H54 (cell line): ENCODE results near the gene SHISAL2A.

ENCODE experiments used
- DNase-seq: peaks from one replicate; pipeline ENCODE4 v3.0.0; 2011; ENCODE audit warnings: low spot score, mixed read lengths; ENCODE audit not compliant: insufficient read length
- FAIRE-seq: peaks from 3 replicates; lab custom pipeline; 2011; peaks lifted over from hg19 to GRCh38; lab: Jason Lieb, UNC
- POLR2A ChIP-seq: IDR thresholded peaks from 2 replicates; pipeline ENCODE4 v1.6.1; 2011; ENCODE audit warnings: low read depth, mild to moderate bottlenecking, low read length

The SHISAL2A gene

DNA sequence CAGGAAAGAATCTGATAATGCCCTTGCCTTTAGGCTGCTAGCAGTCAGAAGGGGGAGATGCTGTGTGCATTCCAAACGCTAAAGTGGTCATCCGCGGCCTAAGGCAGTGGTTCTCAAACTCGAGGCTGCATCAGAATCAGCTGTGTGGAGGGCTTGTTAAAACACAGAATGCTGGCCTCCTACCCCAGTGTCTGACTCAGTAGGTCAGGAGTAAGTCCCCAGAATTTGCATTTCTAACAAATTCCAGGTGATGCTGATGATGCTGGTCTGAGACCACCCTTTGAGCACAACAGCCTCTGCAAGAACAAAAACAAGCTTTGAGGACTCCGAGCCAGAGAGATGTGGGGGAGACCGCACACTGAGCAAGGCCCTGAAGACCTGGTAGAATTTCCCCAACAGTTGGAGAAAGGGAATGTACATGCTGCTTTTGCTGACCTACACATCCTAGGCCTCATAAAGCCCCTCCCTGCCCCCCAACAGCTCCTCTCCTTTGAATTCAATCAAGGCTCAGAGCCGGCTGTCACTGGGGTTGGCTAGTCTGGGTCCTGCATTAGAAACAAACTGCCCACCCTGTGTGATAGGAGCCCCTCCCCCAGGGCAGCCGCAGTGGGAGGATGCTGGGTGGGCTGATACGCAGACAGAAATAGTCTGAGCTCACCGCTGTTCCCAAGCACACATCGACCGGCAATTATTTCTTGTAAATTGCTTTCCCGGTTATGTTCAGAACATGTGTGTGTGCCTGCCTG, 27.1 kb downstream of the SHISAL2A start:
- FAIRE-seq (no peak), DNase-seq (no peak)
- TF ChIP-seq POLR2A: no peak

DNA sequence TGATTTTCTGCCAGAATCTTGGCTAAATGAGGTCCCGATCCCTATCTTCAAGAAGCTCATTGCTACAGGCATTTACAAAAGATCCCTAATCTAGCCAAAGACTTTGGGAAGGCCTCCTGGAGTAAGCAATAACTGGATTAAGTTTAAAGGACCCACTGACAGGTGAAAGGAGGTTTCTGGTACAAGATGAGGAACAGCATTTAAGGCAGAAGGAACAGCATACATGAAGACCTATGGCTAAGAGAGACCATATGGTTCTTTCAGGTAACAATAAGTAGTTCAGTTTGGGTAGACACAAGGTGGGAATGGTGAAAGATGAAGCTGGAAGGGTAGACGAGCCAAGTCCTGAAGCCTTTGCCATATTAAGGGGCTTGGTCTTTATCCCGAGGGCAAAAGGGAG, 27.8 kb downstream of the SHISAL2A start:
- no peak for TF ChIP-seq POLR2A
- DNase-seq (no peak), FAIRE-seq (no peak)

DNA sequence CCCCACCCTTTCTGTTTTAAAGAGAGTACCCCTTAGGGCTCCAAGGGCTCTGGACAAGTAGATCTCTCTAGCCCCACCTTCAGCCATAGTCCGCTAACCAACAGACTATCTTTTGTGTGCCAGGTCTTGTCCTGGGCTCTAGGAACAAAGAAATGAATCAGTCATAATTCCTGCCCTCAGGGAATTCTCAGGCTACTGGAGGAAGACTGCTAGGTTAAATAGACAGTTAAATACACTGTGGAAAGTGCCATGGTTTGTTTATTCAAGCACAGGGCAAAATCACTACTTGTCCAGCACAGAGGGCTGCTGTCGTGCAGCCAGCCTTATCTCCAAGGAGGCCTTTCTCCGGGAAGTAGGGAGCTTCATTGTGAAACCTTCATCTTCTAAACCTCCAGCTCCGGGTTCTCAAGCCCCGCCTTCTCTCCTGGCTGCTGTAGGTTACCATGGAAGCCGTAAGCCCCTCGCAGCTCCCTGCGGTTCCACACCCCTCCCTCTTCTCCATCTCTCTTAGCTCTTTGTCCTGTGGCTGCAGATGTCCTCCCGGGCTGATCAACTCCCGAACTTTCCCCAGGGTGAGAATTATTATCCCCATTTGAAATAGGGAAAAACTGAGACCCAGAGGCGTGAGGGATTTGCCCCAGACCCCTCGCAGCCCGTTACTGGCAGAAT, 29.8 kb downstream of the SHISAL2A start:
- no peak for TF ChIP-seq POLR2A
- FAIRE-seq (peak; percentile 58), DNase-seq (peak; percentile 43)

DNA sequence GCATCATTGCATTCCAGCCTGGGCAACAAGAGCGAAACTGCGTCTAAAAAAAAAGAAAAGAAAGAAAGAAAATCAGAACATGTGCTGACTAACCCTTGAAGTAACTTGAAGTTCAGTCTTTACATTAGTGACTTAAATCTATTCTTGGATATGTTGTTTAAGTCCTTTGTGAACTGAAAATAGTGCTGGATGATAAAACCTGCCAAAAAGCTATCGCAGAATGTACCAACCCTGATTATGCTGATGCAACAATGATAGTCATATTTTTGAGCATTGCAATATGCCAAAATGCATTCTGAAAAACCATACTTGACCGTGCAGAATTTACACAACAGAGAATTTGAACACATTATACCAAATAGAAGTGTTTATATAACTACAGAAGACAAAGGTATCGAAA, 30.7 kb downstream of the SHISAL2A start:
- no peak for TF ChIP-seq POLR2A
- FAIRE-seq: no peak
- no peak for DNase-seq

DNA sequence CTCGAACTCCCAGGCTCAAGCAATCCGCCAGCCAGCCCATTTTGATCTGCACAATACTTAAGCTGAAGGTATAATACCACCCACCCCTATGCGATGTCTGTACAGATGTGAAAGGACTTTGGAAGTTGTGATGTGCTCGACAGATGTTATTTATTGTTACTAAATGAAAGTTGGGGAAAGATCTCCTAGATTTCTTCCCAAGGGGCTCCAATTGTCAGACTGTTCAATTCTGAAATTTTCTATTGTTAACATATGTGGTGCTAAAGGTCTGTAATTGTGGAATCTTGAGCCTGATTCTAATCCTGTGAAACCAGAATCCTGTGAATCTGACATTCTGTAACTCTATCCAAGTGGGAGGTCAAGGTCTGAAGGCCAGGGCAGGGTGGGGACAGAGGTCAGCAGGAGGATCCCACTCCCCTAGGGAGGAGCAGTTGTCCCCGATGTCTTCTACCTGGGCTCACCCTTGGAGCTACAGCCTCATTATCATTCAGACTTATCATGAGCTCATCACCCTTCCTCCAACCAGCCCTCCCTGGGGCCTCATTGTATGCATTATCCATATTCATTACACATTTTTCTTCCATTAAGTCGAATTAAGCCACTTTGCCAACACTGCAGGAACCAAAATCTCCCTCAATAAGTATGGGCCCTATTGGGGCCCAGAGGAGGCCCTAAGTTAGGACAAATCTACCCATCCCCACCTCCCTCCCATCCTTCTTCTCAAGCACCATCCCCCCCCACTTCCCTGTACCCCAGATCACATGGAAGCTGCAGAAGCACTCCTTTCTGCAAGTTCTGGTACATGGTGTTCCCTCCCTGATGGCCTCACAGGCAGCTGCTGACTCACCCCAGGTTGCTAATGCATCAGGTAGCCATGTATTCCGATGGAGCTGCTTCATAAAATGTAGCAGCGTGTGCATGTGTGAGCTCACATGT, 32.3 kb downstream of the SHISAL2A start:
- no peak for DNase-seq
- FAIRE-seq: no peak
- TF ChIP-seq POLR2A: no peak

DNA sequence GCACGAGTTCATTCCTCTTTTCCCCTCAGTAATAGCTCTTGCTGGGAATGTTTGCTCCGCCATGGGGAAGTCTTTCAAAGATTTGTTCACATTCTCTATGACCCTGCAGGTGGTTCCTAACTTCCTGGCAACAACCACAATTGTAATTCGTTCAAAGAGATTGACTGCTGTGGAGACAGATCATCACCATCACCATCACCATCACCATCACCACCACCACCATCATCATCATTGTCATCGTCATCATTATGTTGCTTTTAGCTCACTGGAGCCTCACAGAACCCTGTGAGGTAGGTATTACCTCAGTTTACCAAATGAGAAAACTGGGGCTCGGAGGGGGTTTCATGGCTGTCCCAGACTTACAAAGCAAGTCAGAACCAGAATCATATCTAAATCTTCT, 34.3 kb downstream of the SHISAL2A start:
- FAIRE-seq: no peak
- no peak for DNase-seq
- TF ChIP-seq POLR2A: no peak

DNA sequence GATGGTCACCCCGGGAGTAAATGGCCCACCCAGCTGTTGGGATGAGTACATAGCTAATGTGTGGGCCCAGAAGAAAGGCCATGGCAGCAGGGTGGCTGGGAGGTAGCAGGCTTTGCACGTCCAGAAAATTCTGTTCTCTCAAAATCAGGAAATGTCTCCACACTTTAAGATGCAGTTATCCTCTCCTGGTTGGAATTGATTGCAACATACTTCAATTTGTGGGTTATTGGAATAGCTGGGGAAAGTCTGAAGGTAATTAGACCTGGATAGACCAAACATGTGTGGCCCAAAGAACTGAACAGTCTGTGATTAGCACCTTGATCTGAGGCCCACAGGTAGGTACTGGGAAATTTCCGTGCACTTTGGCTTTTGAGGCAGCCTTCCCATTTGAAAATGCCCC, 35.0 kb downstream of the SHISAL2A start:
- DNase-seq (no peak), FAIRE-seq (no peak)
- no peak for TF ChIP-seq POLR2A

DNA sequence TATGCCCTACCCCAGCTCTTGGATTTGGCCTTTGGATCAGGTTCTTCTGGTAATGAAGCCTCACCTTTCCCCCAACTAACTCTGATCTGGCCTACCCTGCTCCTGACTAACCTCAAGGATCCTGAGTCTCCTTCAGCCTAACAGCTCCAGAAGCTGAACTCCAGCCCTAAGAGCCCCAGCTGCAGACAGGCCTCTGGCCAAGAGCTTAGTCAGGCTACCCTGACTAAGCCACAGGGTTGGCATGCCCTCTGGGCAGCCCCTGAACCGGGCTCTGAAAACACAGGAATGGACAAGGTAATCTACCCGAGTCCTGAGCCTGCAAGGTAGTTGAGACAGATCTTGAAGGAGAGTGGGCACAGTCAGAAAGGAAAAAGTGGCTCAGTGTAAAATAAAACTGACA, 35.7 kb downstream of the SHISAL2A start:
- no peak for TF ChIP-seq POLR2A
- DNase-seq (peak; percentile 72), FAIRE-seq (peak; percentile 62)

DNA sequence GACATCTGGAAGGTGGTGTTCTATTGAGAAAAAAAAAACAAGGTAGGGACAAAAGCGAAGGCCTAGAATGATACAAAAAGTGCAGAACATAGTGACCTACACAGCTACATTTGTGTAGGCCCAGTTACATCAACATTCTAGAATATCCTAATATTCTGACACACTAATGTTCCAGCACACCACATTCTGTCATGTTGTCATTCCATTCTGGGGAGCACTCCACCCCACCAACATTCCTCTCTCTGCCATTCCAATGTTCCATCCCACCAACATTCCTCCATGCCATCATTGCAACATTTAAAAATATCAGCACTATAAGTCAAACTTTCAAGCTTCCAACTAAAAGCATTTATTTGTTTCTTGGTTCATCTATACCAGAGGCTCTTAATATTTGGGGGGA, 36.7 kb downstream of the SHISAL2A start:
- FAIRE-seq (no peak), DNase-seq (no peak)
- no peak for TF ChIP-seq POLR2A

DNA sequence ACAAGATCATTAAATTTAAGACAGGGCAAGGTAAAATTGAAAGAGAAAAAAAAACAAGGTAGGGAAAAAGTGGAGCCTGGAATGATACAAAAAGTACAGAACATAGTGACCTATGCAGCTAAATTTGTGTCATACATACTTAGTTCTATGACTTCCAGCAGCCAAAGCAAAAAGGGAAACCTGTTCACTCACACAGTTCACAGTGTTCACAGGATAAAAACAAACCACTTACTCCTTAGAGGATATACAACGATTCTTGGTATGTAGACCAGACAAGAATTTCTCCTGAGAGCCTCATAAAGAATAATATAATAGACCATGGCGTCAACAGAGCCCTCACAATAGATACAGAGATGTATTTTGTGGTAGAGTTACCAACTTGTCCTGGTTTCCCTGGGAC, 37.6 kb downstream of the SHISAL2A start:
- no peak for FAIRE-seq
- DNase-seq: no peak
- TF ChIP-seq POLR2A: no peak

DNA sequence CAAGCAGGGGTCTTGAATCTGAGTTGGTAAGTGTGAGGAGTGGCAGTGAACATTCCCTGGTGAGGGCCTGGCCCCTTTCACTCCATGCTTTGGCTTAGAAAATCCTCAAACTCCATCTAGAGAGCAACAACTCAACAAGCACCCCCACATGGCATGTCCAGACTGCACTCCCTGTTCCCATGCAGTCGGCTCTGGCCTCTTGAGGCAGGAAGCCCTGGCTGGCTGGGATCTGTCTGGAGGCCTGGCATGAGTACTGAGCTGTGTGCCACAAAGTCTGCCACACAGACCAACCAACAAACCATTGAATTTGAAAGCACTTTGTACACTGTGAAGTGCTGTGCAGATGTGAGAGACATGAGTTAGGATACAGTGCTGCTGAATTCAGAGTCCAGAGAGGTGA, 40.0 kb downstream of the SHISAL2A start:
- TF ChIP-seq POLR2A: no peak
- FAIRE-seq (no peak), DNase-seq (no peak)

DNA sequence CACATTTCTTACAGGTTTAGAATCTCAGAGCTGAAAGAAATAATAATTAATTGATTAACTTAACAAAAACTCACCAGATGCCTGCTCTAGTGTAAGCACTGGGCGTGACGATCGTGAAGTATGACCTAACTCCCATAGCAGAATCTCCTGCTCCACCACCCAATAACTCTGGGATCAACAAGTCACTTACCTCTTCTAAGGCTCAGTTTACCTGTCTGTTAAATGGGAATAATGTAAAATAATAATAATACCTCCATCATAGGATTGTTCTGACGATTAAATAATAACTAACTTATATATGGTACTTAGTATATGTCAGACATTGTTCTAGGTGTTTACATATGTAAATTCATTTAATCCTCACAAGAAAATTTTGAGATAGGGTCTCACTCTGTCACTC, 40.5 kb downstream of the SHISAL2A start:
- FAIRE-seq (no peak), DNase-seq (no peak)
- no peak for TF ChIP-seq POLR2A

DNA sequence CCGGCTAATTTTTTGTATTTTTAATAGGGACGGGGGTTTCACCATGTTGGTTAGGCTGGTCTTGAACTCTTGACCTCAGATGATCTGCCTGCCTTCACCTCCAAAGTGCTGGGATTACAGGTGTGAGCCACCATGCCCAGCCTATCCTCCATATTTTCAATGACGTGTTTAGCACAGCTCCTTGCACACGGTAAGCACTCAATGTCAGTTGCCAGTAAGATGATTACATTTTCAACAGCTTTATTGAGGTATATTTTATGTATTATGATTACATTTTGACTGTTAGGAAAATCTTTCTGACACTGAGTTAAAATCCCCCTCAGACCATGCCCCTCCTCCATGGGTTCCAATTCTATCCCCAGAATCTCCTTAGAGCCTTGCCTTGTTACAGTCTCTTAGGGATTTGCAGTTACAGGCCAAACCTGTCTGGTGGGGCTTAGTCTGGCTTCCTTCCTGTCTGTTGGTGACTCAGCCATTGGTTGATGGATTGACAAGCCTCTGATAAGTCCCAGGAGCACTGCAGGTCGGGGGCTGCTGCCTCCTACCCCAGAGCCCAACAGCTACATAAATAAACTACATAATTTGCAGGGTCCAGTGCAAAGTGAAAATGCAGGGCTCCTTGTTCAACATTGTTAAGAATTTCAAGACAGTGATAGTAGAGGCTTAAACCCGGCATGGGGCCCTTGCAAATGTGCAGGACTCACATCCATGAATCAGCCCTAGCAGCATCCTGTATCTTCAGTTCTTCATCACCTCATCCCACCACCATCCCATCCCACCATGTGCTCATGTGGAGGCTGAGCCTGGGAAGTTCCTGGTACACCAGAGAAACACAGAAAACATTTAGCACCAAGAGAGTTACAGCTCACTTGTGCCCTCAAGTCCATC, 41.8 kb downstream of the SHISAL2A start:
- FAIRE-seq (no peak), DNase-seq (no peak)
- no peak for TF ChIP-seq POLR2A
